HTERT RPE-1 (cell line): ENCODE measurements around the gene TIMM50.

Experiments used
- in situ Hi-C: fragments of 300-500 bp; cut with MboI; formaldehyde crosslinking; loops from 4 replicates; pipeline ENCODE4 v1.14.3; 2020; ENCODE audit warnings: low sequenced_read_pairs

The TIMM50 gene

GRCh38 chr19:39525205-39525604 is 44.6 kb downstream of the TIMM50 start:
- in situ Hi-C loops = no loop called here

GRCh38 chr19:39531834-39532232 is 51.2 kb downstream of the TIMM50 start:
- in situ Hi-C loops = no loop called here

- in situ Hi-C loops = no loop called here
These were observed 51.8 kb downstream of the TIMM50 start, which contains the start of gene EID2B for GRCh38 chr19:39532233-39533002. TSS of gene EID2B (minus strand) at chr19:39532852. CDS start at chr19:39532802, 50 bp downstream.

GRCh38 chr19:39533003-39533512 is 52.4 kb downstream of the TIMM50 start:
- in situ Hi-C loops = no loop called here

DNA sequence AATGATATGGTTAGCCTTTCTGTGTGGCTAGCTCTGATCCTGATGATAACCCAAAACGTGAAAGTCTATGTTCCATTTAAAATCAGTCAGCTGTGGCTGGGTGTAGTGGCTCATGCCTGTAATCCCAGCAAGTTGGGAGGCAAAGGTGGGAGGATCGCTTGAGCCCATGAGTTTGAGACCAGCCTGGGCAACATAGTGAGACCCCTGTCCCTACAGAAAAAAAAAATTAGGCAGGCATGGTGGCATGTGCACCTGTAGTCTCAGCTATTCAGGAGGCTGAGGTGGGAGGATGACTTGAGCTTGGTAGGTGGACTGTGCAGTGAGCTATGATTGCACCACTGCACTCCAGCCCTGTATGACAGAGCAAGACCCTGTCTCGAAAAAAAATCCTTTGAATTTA is 53.2 kb downstream of the TIMM50 start:
- in situ Hi-C loops = no loop called here

- in situ Hi-C loops = no loop called here
These were observed 58.5 kb downstream of the TIMM50 start for GRCh38 chr19:39539165-39539517.

DNA sequence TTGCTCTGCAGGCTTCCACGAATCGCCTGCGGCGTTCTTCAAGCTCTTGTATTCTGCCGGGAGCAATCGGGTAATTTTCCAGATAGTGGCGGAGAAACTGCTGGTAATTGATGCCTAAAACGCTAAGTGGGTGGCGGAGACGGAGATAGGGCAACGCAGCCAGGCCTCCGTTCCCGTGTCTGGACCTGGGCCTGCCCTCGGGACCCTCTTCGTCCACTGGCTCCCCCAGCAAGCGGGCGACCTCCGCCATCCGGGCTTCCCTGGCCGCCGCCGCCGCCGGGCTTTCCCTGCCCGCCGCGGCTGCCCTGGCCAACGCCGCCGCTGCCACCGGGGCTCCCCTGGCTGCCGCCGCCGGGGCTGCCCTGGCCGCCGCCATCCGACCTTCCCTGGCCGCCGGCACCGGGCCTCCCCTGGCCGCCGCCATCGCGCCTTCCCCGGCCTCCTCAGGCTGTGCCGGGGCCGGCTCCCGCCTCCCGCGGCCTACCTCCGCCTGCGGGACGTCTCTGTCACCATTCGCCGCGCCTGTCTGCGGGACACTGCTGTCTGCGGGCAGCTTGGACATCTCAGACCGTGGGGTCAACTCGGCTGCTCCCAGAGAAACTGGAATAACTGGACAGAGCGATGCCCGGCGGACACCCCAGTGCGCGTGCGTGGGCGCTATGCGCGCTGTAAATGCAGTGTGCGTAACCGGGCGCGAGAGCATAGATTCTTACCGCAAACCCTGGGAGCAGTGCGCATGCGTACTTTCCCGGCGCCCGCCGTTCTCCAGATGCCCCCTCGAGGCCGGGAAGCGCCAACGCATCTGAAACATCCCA is 59.1 kb downstream of the TIMM50 start, which contains the start of gene EID2:
Gene EID2 (minus strand): TSS at position 644 of the 815 bp plus-strand sequence. CDS start 82 bp downstream, at position 562.
- in situ Hi-C loops = no loop called here

DNA sequence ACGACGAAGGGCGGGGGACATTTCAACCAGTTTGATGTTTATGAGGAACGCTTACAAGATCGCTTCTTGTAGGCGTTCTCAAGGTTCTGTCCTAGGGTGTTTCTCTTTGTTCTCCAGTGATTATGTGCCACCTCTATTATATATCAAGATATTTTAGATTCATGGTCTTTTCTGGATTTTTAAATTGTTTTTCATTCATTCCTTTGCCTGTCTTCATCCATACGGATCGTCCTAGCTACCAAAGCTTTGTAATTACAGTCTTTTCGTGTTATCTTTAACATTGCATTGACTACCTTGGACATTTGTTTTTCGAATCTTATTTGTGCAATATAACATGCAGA is 59.7 kb downstream of the TIMM50 start:
- in situ Hi-C loops = no loop called here
